Activated gamma-delta T cell treated with anti-CD3 and anti-CD28 coated beads, Interleukin-2, amount 50 U/mL, for 16 hours (primary cell): ENCODE measurements around the gene FAM222B.
"Not testable (repeated sequence)": the region's sequence is repeated elsewhere in the genome, so short reads cannot be mapped to it uniquely, and the experiment has no call there.

Experiments
- DNase-seq: peaks from one replicate; pipeline ENCODE4 v3.0.0-alpha.2; 2020; ENCODE audit warnings: low read depth

The FAM222B gene

DNA sequence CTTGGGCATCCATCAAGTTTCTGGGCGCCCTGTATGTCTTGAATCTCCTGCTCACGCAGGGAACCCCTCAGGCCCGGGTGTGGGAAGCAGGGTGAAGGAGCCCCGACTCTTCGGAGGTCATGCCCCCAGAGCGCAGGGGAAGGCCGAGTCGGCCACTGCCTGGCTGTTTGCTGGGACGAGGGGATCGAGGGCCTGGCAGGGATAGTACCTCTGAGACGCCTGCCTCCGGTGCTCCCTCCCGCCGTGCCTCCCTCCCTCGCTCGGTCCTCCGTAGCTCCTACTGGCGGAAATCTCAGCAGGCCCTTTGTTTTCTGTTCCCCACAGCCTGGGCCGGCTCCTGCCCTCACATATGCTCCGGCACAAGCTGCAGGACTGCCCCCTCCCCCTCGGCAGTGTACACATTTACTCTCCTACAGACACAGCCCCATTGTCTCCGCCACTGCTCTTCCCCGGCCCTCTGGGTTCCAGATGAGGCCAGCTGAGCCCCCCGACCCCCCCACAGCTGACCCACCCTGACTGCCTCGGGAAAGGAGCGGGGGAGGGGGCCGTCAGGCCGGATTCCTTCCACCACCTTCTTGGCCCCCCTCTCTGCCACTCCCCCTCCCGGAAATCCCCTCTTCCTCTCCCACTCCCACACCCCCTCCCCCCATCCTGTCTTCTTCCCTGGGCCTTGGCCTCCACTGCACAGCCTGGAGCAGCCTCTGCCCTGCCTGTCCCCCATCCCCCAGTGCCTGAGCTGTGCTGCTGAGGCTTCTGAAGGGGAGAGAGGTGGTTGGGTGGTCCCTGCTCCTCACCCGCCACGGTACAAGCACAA lies 97.4 kb downstream of the FAM222B start:
- no peak for DNase-seq

DNA sequence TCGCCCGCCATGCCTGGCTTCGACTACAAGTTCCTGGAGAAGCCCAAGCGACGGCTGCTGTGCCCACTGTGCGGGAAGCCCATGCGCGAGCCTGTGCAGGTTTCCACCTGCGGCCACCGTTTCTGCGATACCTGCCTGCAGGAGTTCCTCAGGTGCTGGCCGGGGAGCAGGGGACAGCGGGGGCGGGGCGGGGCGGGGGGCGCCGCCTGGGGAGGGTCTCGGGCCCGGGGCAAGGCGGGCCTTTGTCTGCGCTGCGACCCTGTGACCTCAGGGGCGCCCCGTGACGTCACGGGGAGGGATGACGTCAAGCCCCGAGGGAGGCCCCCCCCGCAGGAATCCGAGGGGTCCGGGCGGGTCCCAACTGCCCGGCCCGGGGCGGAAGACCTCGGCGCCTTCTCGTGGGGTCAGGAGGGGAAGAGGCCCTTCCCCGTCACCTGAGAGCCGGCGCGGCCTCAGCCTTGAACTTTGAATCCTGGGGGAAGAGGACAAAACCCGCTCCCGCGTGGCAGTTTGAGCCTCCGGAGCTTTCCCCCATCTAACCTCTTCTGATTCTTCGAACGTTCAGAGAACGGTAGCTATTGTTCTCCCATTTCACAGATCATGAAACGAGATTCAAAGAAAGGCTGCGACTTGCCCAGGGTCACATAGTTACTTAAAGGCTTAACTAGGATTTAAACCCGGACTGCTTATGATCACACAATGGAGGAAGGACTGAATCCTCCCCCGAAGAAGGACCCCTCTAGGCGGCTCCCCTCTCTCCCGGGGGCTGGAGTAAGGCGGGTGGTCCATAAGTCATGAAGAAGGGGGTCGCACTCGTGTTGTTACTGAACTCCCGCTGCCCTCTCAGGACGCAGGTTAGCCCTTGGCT lies 98.3 kb downstream of the FAM222B start:
- no peak for DNase-seq

DNA sequence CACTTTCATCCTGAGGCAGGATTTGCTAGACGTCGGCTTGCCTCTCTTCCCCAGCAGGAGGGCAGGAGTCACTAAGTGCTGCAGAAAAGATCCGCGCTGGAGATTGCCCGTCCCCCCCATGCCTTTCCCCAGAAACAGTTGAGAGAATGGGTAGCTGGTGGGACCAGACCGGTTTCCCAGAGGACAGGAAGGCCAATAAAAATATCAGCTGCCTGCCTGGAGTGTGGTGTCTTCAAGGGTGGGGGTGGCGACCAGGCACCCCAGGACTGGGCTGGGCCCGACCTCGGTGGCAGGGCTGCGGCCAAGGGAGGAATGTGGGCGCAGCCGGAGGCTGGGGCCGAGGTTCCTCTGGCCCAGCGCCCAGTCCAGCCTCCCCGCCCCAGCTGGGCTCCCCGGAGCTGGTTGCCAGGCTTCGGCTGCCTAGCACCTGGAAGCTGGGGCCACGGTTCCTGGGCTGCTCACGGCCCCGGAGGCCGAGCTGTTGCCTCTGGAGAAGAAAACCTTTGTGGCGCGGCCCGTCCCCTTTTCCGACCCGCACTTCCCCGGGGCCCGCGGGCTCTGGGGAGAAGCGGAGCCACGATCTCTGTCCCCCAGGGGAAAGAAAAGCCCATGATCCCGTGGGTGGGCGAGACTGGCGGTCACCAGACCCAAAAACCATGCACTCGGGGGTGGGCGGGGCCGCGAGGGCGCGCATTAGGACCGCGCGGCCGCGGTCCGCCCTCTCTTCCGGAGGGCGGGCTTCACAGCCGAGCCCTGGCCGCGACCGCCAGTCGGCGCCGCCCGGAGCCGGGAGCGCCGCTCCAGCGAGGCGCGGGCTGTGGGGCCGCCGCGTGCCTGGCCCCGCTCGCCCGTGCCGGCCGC lies 99.1 kb downstream of the FAM222B start, which contains the start of gene TRAF4:
TRAF4 (plus strand) TSS at position 769 of the 861 bp plus-strand sequence. CDS start 102 bp downstream, outside the sequence.
- DNase-seq: peak; percentile 59

DNA sequence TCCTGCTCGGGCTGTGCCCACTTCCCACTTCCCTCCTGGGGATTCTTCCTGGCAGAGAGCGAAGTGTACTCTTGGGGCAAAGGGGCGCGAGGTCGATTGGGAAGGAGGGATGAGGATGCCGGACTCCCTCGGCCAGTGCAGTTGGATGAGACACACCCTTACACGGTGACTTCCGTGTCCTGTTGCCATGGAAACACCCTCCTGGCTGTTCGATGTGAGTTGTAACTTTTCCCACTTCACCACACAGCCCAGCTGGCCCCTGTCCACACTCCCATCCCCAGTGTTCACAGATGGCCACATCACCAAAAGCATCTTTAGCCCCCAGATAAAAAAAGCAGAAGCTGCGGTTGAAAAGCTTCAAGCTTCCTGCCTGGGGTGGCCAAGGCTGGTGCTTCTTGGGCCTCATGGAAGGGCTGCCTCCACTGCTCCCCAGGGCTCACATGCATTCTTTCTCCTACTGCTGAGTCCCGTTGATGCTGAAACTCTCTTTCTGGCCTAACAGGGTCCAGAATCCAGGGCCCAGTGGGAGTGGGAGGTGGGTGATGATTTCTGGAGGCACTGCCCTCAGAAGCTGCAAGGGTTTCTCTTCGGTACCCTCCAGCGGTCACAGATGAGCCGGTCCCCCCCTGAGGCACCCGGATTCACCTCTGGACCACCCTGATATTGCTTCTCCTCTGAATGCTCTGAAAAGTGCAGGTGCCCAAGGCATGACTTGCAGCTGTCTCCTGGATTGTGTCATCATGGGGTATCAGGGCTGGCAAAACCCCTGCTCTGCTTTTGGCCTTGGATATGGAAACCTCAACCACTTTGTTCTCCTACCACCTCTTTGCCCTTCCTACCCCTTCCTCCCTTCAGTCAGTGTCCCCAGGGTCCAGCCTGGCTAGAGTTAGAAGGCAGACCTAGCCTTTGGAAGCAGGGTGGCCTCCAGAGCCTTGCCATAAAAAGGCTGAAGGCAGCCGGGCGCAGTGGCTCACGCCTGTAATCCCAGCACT lies 100.9 kb downstream of the FAM222B start:
- no peak for DNase-seq

DNA sequence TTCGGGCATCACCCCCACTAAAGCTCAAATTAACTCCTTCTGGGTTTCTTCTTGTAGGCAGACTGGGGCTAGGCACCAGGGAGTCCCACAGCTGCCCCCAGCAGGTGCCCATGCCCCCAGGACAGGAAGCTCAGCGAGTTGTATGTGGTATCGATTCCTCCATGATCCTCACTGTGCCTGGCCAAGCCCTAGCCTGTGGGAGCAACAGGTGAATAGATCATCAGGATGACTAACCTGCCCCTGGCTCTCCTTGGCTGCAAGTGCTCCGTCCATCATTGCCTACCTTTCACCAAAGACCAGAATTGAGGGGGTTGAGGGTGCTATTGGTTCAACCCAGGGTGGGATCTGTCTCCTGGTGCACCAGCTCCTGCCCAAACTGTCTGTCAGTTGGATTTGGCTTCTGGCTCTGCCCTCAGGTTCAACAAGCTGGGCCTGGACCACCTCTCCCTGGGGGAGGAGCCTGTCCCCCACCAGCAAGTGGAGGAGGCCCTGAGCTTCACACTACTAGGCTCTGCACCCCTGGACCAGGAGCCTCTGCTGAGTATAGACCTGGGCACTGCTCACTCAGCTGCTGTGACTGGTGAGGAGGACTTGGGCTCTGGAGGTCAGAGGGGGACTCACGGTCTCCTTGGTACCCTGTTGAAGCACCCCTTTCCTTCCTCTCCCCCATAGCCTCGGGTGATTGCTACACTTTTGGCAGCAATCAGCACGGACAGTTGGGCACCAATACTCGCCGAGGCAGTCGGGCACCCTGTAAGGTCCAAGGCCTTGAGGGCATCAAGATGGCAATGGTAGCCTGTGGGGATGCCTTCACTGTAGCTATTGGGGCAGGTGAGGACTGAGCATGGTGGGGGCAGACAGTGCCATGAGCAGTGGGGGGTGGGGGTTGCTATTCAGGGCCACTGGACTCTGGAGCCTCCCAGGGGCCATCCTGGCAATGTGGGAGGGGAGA lies 101.9 kb downstream of the FAM222B start:
- DNase-seq: no peak

DNA sequence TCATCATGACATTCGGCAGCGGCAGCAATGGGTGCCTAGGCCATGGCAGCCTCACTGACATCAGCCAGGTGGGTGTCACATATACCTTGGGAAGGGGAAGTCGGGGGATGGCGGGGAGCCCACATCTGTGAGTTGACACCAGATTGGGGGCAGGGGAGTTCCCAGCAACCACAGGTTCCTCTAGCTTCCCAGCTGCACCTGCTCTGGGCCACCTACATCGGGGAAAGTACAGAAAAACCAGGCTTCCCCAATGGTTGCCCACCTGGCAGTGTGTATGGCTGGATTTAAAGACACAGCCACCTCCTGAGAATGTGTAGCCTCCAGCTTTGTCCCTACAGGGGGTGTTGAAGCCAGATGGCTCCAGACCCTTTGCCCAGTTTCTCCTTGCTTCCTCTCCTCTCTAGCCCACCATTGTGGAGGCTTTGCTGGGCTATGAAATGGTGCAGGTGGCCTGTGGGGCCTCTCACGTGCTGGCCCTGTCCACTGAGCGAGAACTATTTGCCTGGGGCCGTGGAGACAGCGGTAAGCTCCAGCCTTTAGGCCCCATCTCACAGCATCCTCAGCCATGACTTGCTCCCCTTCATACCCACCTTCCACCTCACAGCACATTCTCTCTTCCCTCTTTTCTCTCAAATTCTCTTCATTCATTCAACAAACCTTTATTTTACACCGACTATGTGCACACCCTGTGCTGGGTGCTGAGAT lies 103.8 kb downstream of the FAM222B start:
- peak; percentile 56 for DNase-seq

DNA sequence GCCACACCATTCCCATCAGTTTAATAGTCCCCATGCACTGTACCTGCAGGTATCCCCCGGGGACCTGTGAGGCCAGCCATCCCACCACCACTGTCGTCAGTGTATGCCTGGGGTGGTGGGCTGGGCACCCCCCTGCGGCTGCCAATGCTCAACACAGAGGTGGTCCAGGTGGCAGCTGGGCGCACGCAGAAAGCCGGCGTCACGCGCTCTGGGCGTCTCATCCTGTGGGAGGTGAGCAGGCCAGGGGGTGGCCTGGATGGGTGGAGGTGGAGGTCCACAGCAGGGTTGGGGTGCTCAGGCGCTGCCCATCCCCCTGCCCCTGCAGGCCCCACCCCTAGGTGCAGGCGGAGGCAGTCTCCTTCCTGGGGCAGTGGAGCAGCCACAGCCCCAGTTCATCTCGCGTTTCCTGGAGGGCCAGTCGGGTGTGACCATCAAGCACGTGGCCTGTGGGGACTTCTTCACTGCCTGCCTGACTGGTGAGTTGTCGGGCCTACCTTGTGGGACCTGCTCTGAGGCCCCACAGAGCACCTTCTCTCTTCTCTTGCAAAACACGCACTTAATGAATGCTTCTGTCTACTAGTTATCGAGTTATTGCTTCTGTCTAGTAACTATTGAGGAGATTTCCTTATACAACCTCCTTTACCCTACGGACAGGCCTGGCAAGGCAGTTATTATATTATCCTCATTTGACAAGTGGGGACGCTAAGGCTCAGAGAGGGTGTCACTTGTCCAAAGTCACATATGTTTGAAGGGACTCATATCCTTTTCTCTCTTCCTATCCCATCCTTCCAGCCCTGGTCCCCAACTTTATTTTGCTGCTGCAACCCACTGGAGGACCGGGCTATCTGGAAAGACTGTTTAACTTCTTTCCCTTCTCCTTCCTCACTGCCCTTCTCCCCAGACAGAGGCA lies 104.6 kb downstream of the FAM222B start:
- no peak for DNase-seq

DNA sequence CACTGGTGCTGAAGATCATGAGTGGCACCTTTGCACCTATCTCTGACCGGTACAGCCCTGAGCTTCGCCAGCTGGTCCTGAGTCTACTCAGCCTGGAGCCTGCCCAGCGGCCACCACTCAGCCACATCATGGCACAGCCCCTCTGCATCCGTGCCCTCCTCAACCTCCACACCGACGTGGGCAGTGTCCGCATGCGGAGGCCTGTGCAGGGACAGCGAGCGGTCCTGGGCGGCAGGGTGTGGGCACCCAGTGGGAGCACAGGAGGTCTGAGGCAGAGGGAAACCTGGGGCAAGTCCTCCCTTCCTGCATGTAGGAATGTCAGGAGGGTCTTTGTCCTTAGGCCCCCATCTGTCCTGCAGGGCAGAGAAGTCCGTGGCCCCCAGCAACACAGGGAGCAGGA lies 105.3 kb downstream of the FAM222B start:
- DNase-seq: no peak

DNA sequence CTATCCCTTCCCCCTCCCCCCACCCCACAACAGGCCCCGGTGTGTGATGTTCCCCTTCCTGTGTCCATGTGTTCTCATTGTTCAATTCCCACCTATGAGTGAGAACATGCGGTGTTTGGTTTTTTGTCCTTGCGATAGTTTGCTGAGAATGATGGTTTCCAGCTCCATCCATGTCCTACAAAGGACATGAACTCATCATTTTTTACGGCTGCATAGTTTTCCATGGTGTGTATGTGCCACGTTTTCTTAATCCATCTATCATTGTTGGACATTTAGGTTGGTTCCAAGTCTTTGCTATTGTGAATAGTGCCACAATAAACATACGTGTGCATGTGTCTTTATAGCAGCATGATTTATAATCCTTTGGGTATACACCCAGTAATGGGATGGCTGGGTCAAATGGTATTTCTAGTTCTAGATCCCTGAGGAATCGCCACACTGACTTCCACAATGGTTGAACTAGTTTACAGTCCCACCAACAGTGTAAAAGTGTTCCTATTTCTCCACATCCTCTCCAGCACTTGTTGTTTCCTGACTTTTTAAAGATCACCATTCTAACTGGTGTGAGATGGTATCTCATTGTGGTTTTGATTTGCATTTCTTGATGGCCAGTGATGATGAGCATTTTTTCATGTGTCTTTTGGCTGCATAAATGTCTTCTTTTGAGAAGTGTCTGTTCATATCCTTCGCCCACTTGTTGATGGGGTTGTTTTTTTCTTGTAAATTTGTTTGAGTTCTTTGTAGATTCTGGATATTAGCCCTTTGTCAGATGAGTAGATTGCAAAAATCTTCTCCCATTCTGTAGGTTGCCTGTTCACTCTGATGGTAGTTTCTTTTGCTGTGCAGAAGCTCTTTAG lies 106.4 kb downstream of the FAM222B start:
- DNase-seq: not testable (repeated sequence)

DNA sequence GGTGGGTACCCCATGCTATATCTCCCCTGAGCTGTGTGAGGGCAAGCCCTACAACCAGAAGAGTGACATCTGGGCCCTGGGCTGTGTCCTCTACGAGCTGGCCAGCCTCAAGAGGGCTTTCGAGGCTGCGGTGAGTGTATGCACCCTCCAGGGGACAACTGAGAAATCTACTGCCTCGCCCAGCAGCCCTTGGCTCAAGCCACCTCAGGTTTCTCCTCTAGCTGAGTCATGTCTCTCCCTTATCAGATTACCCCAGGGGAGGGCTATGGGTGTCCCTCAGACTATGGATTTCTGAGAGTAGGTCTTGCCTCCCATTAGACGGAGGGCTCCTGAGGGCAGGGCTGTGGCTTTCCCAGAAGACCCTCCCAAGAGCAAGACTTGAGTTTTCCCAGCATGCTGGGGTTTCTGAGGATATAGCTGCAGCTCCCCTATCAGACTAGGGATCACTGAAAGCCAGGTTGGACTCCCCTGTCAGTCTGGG lies 107.3 kb downstream of the FAM222B start:
- DNase-seq: no peak

DNA sequence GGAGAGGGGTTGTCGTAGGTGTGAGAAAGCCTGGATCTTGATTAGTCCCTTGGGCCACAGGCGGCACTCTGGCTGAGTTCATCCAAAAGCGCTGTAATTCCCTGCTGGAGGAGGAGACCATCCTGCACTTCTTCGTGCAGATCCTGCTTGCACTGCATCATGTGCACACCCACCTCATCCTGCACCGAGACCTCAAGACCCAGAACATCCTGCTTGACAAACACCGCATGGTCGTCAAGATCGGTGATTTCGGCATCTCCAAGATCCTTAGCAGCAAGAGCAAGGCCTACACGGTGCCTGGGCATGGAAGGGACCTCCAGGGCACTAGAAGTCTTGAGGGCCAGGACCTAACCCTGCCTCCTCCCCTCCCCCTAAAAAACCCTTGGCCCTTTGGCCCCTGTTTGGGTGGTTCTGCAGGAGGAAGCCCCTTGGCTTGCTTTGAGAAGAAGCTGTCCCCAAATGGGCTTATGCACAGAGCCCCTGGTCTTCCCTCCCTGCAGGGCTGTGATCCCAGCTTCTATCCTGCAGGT lies 107.8 kb downstream of the FAM222B start:
- DNase-seq: no peak

DNA sequence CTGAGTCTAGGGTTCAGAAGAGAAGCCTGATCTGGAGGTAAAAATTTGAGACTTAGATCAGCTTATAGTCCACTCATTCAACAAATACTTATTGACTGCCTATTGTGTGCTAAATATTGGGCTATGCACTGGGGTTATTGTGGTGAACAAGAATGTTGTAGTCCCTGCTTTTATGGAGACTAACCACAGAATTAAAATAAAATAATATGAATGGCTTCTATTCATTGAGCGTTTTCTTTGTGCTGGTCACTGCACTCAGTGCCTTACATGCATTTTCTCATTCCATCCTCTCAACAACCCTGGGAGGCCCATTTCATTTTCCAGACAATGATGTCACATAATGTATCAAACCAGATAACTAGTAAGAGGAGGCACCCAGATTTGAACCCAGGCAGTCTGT lies 109.2 kb downstream of the FAM222B start:
- DNase-seq: no peak

DNA sequence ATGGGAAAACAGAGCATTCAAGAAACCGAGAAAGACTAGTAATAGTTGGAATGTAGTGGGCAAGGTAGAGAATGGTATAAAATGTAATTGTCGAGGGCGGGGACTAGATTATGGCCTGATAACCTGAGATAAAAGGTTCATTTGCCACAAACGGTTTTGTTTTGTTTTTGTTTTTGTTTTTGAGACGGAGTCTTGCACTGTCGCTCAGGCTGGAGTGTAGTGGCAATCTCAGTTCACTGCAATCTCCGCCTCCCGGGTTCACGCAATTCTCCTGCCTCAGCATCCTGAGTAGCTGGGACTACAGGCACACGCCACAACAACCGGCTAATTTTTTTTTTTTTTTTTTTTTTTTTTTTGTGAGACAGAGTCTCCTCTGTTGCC lies 112.7 kb downstream of the FAM222B start:
- DNase-seq: no peak

DNA sequence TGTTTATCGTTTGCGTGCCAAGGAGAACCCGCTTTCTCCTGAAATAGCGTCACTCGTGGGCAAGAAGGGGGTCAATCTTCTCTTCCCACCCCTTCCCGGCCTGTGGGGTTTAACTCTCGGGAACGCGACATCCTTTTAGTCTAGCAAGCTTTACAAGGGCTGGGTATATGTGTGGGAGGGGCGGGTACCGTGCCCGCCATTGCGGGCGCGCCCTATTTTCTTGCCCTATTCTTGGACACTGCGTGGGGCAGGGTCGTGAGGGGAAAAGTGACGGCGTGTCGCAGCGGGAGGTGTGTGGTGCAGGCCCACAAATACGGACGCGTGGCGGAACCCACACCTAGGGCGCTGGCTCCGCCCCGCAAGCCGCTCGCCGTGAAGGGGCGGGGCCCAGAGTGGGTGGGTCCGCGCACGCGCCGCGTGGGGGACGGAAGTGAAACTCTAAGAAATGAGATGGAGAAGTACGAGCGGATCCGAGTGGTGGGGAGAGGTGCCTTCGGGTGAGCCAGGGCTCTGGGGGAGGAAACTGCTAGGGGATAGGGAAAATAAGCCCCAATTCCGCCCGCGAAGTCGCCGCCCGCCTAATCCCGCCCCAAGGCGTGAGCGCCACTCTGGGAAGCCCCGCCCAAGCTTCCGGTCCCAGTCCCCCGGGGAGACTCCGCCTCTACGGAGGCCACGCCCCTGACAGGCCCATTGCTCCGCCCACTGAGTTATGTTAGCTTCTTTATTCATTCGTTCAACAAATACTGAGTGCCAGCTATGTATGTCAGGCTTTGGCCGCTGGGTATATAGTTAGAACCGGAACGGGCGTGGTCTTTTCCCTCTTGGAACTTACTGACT lies 114.0 kb downstream of the FAM222B start, which contains the start of gene NEK8:
NEK8 (plus strand) TSS at position 425 of the 837 bp plus-strand sequence; CDS start at position 451, 26 bp downstream.
- DNase-seq: peak; percentile 96
